ENCODE data around the gene KCNAB1.

GRCh38 chr3:156383441-156384025 is 263.2 kb downstream of the KCNAB1 start:
- TF ChIP-seq CTCF (IDR thresholded peaks at IDR 0.05): no peak
- no peak for TF ChIP-seq EZH2 (IDR thresholded peaks at IDR 0.05; ENCODE audit: borderline replicate concordance, insufficient read depth, low read depth, low read length, poor library complexity, severe bottlenecking)

All from B cell (primary cell).